Keratinocyte (primary cell): Measurements from ENCODE around the gene GNPNAT1. TPM values are rescaled to one million over a fixed set of nuclear protein-coding genes. Genes with fewer than 3 reads are reported as not detected.

Source experiments
- DNase-seq: peaks from one replicate; pipeline ENCODE4 v3.0.0-alpha.2; 2011; ENCODE audit warnings: low read depth, missing footprints, low spot score
- FAIRE-seq: peaks from 2 replicates; lab custom pipeline; 2011; peaks lifted over from hg19 to GRCh38; lab: Jason Lieb, UNC
- H2AFZ ChIP-seq: 2 replicates; pipeline ENCODE4 v1.6.0; 2012; ENCODE audit warnings: low read length, control low read depth, inconsistent platforms; ENCODE audit not compliant: control insufficient read depth
- H3K27ac ChIP-seq: 2 replicates; pipeline ENCODE4 v1.5.1; 2011; ENCODE audit warnings: low read length; ENCODE audit not compliant: control insufficient read depth, insufficient read depth
- H3K27me3 ChIP-seq: 3 replicates; pipeline ENCODE4 v1.6.0; 2011; ENCODE audit warnings: low read length; ENCODE audit not compliant: control insufficient read depth, insufficient read depth; ENCODE audit errors: extremely low read depth
- H3K36me3 ChIP-seq, 2 experiments: 2 replicates in 1 of 2; 3 replicates in 1 of 2; pipeline ENCODE4 v1.5.1; 2011; ENCODE audit warnings: low read length in 2 of 2, mild to moderate bottlenecking in 1 of 2; ENCODE audit not compliant: control insufficient read depth in 2 of 2, insufficient read depth in 2 of 2; ENCODE audit errors: extremely low read depth in 1 of 2
- H3K4me1 ChIP-seq: 3 replicates; pipeline ENCODE4 v1.5.1; 2011; ENCODE audit warnings: low read length; ENCODE audit not compliant: control insufficient read depth, insufficient read depth; ENCODE audit errors: extremely low read depth
- H3K4me2 ChIP-seq: 3 replicates; pipeline ENCODE4 v1.6.0; 2011; ENCODE audit warnings: low read depth, low read length; ENCODE audit not compliant: control insufficient read depth, insufficient read depth; ENCODE audit errors: extremely low read depth
- H3K4me3 ChIP-seq, 3 experiments: fragments of 200-600 bp in 1 of 3; sonication (generic) in 1 of 3; 2 replicates in 2 of 3; 3 replicates in 1 of 3; pipeline ENCODE4 v1.5.1; 2011 to 2016; ENCODE audit warnings: low read length in 3 of 3, mild to moderate bottlenecking in 3 of 3, control low read depth in 2 of 3, inconsistent platforms in 1 of 3, low read depth in 1 of 3, mixed read lengths in 1 of 3, mixed run types in 1 of 3, moderate library complexity in 1 of 3; ENCODE audit not compliant: control insufficient read depth in 2 of 3, insufficient read depth in 2 of 3; ENCODE audit errors: extremely low read depth in 1 of 3
- H3K79me2 ChIP-seq: 2 replicates; pipeline ENCODE4 v1.6.0; 2012; ENCODE audit warnings: low read length; ENCODE audit not compliant: control insufficient read depth, insufficient read depth
- H3K9ac ChIP-seq: 3 replicates; pipeline ENCODE4 v1.6.0; 2011; ENCODE audit warnings: low read length; ENCODE audit not compliant: control insufficient read depth, insufficient read depth; ENCODE audit errors: extremely low read depth
- H3K9me1 ChIP-seq: 3 replicates; pipeline ENCODE4 v1.6.0; 2011; ENCODE audit warnings: low read length; ENCODE audit not compliant: control insufficient read depth, insufficient read depth; ENCODE audit errors: extremely low read depth
- H3K9me3 ChIP-seq: 2 replicates; pipeline ENCODE4 v1.5.1; 2012; ENCODE audit warnings: low read depth, low read length; ENCODE audit not compliant: control insufficient read depth
- H4K20me1 ChIP-seq: 3 replicates; pipeline ENCODE4 v1.6.0; 2011; ENCODE audit warnings: low read length; ENCODE audit not compliant: control insufficient read depth, insufficient read depth; ENCODE audit errors: extremely low read depth
- EZH2 ChIP-seq: IDR thresholded peaks from one replicate; pipeline ENCODE4 v1.6.1; 2012; ENCODE audit warnings: inconsistent platforms, mild to moderate bottlenecking, low read length, moderate library complexity
- dilution Hi-C: fragments of 300-500 bp; cut with MboI; formaldehyde crosslinking; loops from one replicate; pipeline ENCODE4 v1.7.0; 2020; ENCODE audit warnings: low sequenced_read_pairs; ENCODE audit not compliant: extremely low pct_ligation_motif_present
- polyA plus RNA-seq, 5 experiments: library from polyadenylated mRNA; depleted of rRNA in 3 of 5; stranded (reverse) in 3 of 5; stranded (forward) in 1 of 5; unstranded in 1 of 5; fragments of >200 nt; gene quantifications; 1 replicate in 1 of 5; 2 replicates in 3 of 5; 3 replicates in 1 of 5; pipeline versions ENCODE4 v1.2.1 to v1.2.3, GENCODE V29; 2011 to 2012; ENCODE audit warnings: missing spikeins in 2 of 5, low read depth in 1 of 5, low replicate concordance in 1 of 5
- TF ChIP-seq, protein P1 (sequence below), 3 experiments: IDR thresholded peaks in 1 of 3; conservative IDR thresholded peaks in 1 of 3; optimal IDR thresholded peaks in 1 of 3; 2 replicates in 2 of 3; 3 replicates in 1 of 3; pipeline versions ENCODE3 to v1.5.1; 2011; ENCODE audit warnings: low read length in 3 of 3, mild to moderate bottlenecking in 3 of 3, moderate library complexity in 2 of 3, control low read depth in 1 of 3, inconsistent platforms in 1 of 3; ENCODE audit not compliant: insufficient read depth in 2 of 3; ENCODE audit errors: extremely low read depth in 1 of 3

Gene GNPNAT1
- polyA plus RNA-seq, 1 donor (not counting 4 experiments of a cell fraction or from before 2014, with no cell fraction given): 45.5 TPM

DNA sequence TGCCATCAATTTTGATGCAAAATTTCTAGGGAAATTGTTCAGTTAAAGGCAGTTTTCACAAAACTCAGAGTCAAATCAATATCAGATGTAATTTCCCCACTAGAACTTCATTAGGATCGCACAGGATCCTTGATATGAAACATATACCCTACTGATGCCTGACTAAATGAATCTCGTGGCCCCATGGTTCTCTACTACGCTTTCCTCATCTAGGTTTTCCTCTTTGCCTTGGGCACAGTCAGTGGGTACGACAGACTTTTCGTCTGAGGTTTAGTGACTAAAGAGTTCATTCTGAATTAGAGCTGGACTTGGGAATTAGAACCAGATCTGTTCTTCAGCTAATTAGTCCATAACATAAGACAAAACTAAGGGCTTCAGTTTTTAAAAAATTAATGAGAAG lies 42.5 kb upstream of the GNPNAT1 start:
- FAIRE-seq (no peak), DNase-seq (no peak)
- Histone ChIP-seq H3K9me3 (no peaks in the 10 kb centered on the region), H3K9me1 (no peaks in the 10 kb centered on the region), H3K4me1 (peaks cover 16% of the 10 kb centered on the region), H3K79me2 (no peaks in the 10 kb centered on the region), H3K27ac (no peak overlapping the region), H3K9ac (no peak overlapping the region), H4K20me1 (no peaks in the 10 kb centered on the region), H3K27me3 (no peaks in the 10 kb centered on the region), H2AFZ (no peak overlapping the region), H3K4me3 (no peak overlapping the region), H3K4me2 (no peak overlapping the region), H3K36me3 (no peaks in the 10 kb centered on the region)
- TF ChIP-seq, protein P1, sequence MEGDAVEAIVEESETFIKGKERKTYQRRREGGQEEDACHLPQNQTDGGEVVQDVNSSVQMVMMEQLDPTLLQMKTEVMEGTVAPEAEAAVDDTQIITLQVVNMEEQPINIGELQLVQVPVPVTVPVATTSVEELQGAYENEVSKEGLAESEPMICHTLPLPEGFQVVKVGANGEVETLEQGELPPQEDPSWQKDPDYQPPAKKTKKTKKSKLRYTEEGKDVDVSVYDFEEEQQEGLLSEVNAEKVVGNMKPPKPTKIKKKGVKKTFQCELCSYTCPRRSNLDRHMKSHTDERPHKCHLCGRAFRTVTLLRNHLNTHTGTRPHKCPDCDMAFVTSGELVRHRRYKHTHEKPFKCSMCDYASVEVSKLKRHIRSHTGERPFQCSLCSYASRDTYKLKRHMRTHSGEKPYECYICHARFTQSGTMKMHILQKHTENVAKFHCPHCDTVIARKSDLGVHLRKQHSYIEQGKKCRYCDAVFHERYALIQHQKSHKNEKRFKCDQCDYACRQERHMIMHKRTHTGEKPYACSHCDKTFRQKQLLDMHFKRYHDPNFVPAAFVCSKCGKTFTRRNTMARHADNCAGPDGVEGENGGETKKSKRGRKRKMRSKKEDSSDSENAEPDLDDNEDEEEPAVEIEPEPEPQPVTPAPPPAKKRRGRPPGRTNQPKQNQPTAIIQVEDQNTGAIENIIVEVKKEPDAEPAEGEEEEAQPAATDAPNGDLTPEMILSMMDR (optimal IDR thresholded peaks at IDR 0.05 in 1 of 3, IDR thresholded peaks at IDR 0.05 in 1 of 3, conservative IDR thresholded peaks at IDR 0.05 in 1 of 3; ENCODE audit: extremely low read depth in 1 of 3, insufficient read depth in 2 of 3, low read length in 3 of 3): no peak
- TF ChIP-seq EZH2: no peak
- dilution Hi-C loops: no loop called here

DNA sequence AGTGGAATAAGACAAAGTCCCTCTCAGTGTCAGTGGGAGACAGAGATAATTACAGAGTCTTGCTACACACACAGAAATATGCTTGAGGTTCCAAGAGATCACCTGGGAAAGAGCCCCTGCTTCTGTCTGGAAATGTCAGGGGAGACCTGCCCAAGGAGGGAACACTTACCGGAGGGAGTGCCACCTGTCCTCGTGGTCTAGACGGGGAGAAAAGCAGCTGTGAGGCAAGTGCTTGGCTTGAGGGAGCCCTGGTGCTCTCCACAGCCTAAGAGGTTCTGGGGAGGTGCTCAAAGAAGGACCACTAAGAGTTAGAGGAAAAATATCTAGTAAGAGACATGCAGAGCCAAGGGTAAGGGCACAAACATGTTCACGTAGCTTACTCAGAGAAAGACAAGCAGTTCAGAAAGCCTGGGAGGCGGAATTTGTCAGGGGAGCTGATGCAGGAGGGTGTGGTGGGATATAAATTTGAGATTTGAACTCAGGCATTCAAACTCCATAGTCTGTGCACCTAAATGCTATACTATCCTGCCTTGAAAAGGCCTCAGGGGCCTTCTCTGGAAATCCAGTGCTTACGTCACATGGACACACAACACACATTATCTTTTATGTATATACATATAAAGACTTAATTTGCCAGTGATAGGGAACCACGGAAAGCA lies 38.2 kb upstream of the GNPNAT1 start:
- no peaks in the 10 kb centered on the region for H3K9me3 ChIP-seq
- H3K27ac ChIP-seq: no peak overlapping the region
- TF ChIP-seq, protein P1 (optimal IDR thresholded peaks at IDR 0.05 in 1 of 3, IDR thresholded peaks at IDR 0.05 in 1 of 3, conservative IDR thresholded peaks at IDR 0.05 in 1 of 3; ENCODE audit: extremely low read depth in 1 of 3, insufficient read depth in 2 of 3, low read length in 3 of 3): no peak
- TF ChIP-seq EZH2: no peak
- no peaks in the 10 kb centered on the region for H3K27me3 ChIP-seq
- H3K9me1 ChIP-seq: no peaks in the 10 kb centered on the region
- no peak overlapping the region for H2AFZ ChIP-seq
- H3K36me3 ChIP-seq: no peaks in the 10 kb centered on the region
- no peaks in the 10 kb centered on the region for H4K20me1 ChIP-seq
- no peak overlapping the region for H3K4me3 ChIP-seq
- DNase-seq (no peak), FAIRE-seq (no peak)
- H3K4me2 ChIP-seq: no peak overlapping the region
- no peaks in the 10 kb centered on the region for H3K79me2 ChIP-seq
- dilution Hi-C loops: no loop called here
- no peak overlapping the region for H3K9ac ChIP-seq
- H3K4me1 ChIP-seq: peaks cover 4% of the 10 kb centered on the region
